Neutrophil (primary cell): ENCODE results near the gene GRB10.

ENCODE experiments used
- H3K27ac ChIP-seq: fragments of 200-600 bp; sonication (generic); 2 replicates; pipeline ENCODE4 v1.5.1; 2016; ENCODE audit warnings: mild to moderate bottlenecking, moderate library complexity
- H3K27me3 ChIP-seq: fragments of 200-600 bp; sonication (generic); 2 replicates; pipeline ENCODE4 v1.6.0; 2016; ENCODE audit warnings: mild to moderate bottlenecking
- H3K36me3 ChIP-seq: fragments of 200-600 bp; sonication (generic); 2 replicates; pipeline ENCODE4 v1.5.1; 2017
- H3K4me1 ChIP-seq, 2 experiments: fragments of 200-600 bp in 1 of 2; sonication (generic) in 1 of 2; 1 replicate in 1 of 2; 2 replicates in 1 of 2; pipeline versions ENCODE4 v1.5.1 to v1.6.1; 2013 to 2016; ENCODE audit warnings: low read depth in 1 of 2, low read length in 1 of 2, mild to moderate bottlenecking in 1 of 2, moderate library complexity in 1 of 2; ENCODE audit not compliant: control insufficient read depth in 1 of 2, insufficient read depth in 1 of 2
- H3K4me3 ChIP-seq, 2 experiments: fragments of 200-600 bp in 1 of 2; sonication (generic) in 1 of 2; 1 replicate in 1 of 2; 2 replicates in 1 of 2; pipeline ENCODE4 v1.5.1; 2013 to 2016; ENCODE audit warnings: low read depth in 1 of 2, low read length in 1 of 2, mild to moderate bottlenecking in 1 of 2, moderate library complexity in 1 of 2
- H3K9me3 ChIP-seq: fragments of 200-600 bp; sonication (generic); 2 replicates; pipeline ENCODE4 v1.5.1; 2016
- TF ChIP-seq, protein P1 (sequence below): fragments of 200-600 bp; sonication (generic); IDR thresholded peaks from 2 replicates; pipeline ENCODE4 v1.5.1; 2016; ENCODE audit warnings: antibody characterized with exemption

GRB10 gene

DNA sequence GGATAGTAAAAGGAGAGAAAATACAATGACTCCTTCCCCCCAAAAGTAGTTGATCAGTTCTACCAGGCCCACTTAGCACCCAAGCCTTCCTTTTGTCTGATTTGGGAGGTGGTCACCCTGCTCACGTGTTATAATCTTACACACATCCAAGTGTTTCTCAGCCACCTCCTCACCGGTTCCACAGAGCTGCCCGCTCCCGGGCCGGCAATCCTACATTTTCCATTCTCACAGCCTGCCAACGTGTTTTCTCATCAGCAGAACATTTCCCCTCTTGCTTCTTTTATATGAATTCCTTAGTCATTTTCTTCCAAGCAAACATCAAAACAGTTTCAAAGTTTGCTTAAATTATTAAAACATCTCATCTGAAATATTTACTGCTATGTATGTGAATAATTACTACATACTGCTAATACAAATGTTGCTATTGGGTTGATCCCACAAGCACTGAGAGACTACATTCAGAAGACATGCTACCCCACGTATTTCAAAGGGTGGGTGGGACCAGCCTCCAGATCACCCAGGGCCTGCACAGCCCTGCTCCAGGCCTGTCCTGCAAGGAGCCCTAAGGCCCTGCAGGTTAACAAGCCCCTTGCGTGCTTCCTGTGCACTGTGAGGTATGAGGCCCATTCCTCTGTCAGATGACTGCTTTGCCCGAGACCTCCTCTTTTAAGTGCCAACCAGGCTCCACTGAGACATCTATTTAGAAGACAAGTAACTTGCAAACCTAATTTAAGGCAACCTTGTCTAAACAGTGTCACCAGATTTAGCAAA is 75.3 kb downstream of the GRB10 start:
- Histone ChIP-seq H3K4me1 (no peaks in the 10 kb centered on the region), H3K36me3 (peaks cover 5% of the 10 kb centered on the region), H3K4me3 (no peak overlapping the region), H3K9me3 (no peaks in the 10 kb centered on the region), H3K27me3 (no peaks in the 10 kb centered on the region), H3K27ac (no peak overlapping the region)
- TF ChIP-seq, protein P1, sequence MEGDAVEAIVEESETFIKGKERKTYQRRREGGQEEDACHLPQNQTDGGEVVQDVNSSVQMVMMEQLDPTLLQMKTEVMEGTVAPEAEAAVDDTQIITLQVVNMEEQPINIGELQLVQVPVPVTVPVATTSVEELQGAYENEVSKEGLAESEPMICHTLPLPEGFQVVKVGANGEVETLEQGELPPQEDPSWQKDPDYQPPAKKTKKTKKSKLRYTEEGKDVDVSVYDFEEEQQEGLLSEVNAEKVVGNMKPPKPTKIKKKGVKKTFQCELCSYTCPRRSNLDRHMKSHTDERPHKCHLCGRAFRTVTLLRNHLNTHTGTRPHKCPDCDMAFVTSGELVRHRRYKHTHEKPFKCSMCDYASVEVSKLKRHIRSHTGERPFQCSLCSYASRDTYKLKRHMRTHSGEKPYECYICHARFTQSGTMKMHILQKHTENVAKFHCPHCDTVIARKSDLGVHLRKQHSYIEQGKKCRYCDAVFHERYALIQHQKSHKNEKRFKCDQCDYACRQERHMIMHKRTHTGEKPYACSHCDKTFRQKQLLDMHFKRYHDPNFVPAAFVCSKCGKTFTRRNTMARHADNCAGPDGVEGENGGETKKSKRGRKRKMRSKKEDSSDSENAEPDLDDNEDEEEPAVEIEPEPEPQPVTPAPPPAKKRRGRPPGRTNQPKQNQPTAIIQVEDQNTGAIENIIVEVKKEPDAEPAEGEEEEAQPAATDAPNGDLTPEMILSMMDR, result no peak

DNA sequence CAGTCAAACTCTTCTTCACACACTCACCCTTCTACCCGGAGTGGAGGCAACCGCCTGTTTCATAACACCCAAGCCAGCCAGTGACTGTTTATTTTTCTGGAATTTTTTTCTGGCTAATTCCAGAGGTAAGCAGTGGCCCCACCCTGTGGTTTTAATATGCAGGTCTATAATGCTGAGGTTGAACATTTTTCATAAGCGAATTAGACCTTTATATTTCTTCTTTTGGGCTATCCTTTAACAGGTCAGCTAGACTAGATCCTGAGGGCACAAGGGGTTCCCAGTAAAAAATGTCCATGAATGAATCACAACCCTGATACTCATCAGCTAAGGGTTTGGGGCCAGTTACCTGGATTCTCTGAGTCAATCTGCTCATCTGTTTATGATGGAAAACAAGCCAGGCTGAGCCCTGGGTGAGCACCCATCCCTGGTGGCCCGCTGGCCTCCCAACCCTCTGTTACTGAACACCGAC is 76.2 kb downstream of the GRB10 start:
- TF ChIP-seq, protein P1, result no peak
- H3K4me1 ChIP-seq, result no peaks in the 10 kb centered on the region

DNA sequence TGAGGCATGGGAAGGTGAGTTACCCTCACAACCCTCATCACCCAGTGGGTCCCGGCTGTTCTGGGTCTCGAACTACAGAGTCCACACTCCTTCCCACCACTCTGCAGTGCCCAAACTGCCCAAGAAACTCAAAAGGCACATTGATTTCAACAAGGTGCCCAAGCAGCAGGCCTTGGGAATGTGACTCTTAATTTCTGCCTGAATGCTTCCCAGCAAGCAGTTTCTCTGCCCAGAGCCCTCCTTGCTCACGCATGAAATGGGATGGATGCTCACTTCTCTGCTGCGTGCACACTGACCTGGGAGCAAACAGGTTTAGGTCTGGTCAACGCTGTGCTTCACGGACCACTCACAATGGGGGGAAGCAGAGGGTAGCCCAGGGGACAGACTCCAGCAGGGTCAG is 77.9 kb downstream of the GRB10 start:
- Histone ChIP-seq H3K27ac (no peak overlapping the region), H3K9me3 (no peaks in the 10 kb centered on the region), H3K36me3 (peaks cover 11% of the 10 kb centered on the region), H3K4me3 (no peak overlapping the region), H3K27me3 (no peaks in the 10 kb centered on the region), H3K4me1 (no peaks in the 10 kb centered on the region)
- TF ChIP-seq, protein P1, result no peak

More for the DNA sequence above, 76.2 kb downstream of the GRB10 start:
- Histone ChIP-seq H3K27me3 (no peaks in the 10 kb centered on the region), H3K36me3 (peaks cover 11% of the 10 kb centered on the region), H3K27ac (no peak overlapping the region), H3K9me3 (no peaks in the 10 kb centered on the region), H3K4me3 (no peak overlapping the region)

- Histone ChIP-seq H3K4me3 (no peak overlapping the region), H3K36me3 (peaks cover 11% of the 10 kb centered on the region), H3K4me1 (no peaks in the 10 kb centered on the region), H3K9me3 (no peaks in the 10 kb centered on the region), H3K27ac (no peak overlapping the region), H3K27me3 (no peaks in the 10 kb centered on the region)
- TF ChIP-seq, protein P1, result no peak
Observed at GRCh38 chr7:50703654-50704053, 79.0 kb downstream of the GRB10 start.

DNA sequence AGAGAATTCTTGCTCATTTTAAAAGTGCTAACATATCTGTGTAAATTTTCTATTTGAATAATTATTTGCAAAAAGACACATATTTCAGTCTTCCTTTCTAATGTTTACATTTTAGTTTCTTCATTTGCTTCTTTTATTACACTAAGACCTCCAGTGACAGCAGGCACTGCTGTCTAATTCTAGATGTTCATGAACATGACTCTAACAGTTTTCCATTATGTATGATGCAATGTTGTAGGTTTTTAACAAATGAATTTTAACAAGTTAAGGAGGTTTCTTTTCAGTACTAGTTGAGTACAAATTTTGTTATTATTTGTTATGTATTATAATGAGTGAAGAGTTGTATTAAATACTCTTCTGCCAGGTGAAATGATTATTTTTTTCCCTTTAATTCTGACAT is 83.6 kb downstream of the GRB10 start:
- Histone ChIP-seq H3K27me3 (no peaks in the 10 kb centered on the region), H3K27ac (no peak overlapping the region), H3K9me3 (no peaks in the 10 kb centered on the region), H3K4me1 (peaks cover 3 to 16% of the 10 kb centered on the region in 2 experiments), H3K36me3 (peaks cover 11% of the 10 kb centered on the region), H3K4me3 (no peak overlapping the region)
- TF ChIP-seq, protein P1, result no peak
